ENCODE data around the gene SAMD4A. TPM values are rescaled to one million over a fixed set of nuclear protein-coding genes. Genes with fewer than 3 reads are reported as not detected.

Gene SAMD4A
- total RNA-seq, 1 experiment from 2014 or later = 9.6 TPM

DNA sequence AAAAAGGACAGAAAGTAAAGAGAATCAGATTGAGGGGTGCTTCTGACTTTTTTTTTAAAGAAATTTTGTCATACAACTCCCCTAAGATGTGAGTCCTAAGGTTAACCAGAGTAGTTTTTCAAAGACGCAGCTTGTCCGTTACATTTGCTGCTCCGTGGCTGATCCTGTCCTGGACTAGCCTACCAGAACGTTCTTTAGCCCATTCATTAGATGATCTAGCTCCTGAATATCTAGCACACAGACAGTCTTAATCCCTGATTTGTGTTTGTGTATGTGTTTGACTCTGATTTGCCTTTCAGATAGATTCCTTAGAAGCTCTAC, 60.3 kb downstream of the SAMD4A start:
- peaks cover 6% of the 10 kb centered on the region; the same call in 1 of the 2 replicates for H3K4me1 ChIP-seq (ENCODE audit: insufficient read depth, low read length)
- Mint-ChIP-seq H3K27me3 (ENCODE audit: low read depth) (no peaks in the 10 kb centered on the region), H3K27ac (peak overlapping the region in 2 of 3 experiments; percentile 24 to 34; a peak in 4 of 7 replicates), H3K9me3 (no peaks in the 10 kb centered on the region), H3K36me3 (ENCODE audit: insufficient read depth in 1 of 3, low read depth in 3 of 3) (no peaks in the 10 kb centered on the region), H3K4me1 (peaks cover 30 to 31% of the 10 kb centered on the region in 2 experiments), H3K4me3 (no peak overlapping the region)
- H2AK5ac ChIP-seq (ENCODE audit: insufficient read length, low read length) = no peak overlapping the region
- H3K4ac ChIP-seq (ENCODE audit: low read depth, low read length) = no peak overlapping the region
- no peaks in the 10 kb centered on the region for H3K79me1 ChIP-seq (ENCODE audit: insufficient read depth, low read depth, low read length, poor library complexity, severe bottlenecking)
- H4K20me1 ChIP-seq (ENCODE audit: control insufficient read depth, insufficient read depth, insufficient read length) = no peaks in the 10 kb centered on the region
- no peak overlapping the region for H3K56ac ChIP-seq (ENCODE audit: insufficient read length, low read depth, low read length)
- no peaks in the 10 kb centered on the region for H3K79me2 ChIP-seq (ENCODE audit: insufficient read depth, low read length)
- H3K27ac ChIP-seq (ENCODE audit: insufficient read length, low read depth, low read length) = peak overlapping the region; percentile 3
- H3K23ac ChIP-seq (ENCODE audit: insufficient read length, low read depth, low read length) = no peak overlapping the region
- H2BK20ac ChIP-seq (ENCODE audit: low read depth, low read length, poor library complexity, severe bottlenecking) = no peak overlapping the region
- no peak overlapping the region for H2BK5ac ChIP-seq (ENCODE audit: insufficient read length, low read length)
- no peak overlapping the region for H4K8ac ChIP-seq (replicated peaks; ENCODE audit: insufficient read length, low read depth, low read length)
- DNase-seq = no peak
- H3K27me3 ChIP-seq (ENCODE audit: insufficient read depth, low read length) = no peaks in the 10 kb centered on the region
- H3K9ac ChIP-seq (ENCODE audit: extremely low read depth, insufficient read length, low read length) = no peak overlapping the region
- TF ChIP-seq CTCF (conservative IDR thresholded peaks at IDR 0.05) = no peak
- H3K14ac ChIP-seq (ENCODE audit: insufficient read depth, low read length) = no peak overlapping the region
- no peaks in the 10 kb centered on the region for H3K9me3 ChIP-seq (ENCODE audit: control insufficient read depth, low read depth, low read length)
- no peak overlapping the region for H3T11ph ChIP-seq (ENCODE audit: low read length)
- H4K5ac ChIP-seq (ENCODE audit: insufficient read length, low read depth, low read length) = no peak overlapping the region
- H2BK12ac ChIP-seq (ENCODE audit: insufficient read length, low read depth, low read length) = no peak overlapping the region
- no CpG with 5 or more reads among the region's 4 CpGs for WGBS (ENCODE audit: extremely low coverage, insufficient read length, low lambda C conversion rate)
- H2AFZ ChIP-seq (ENCODE audit: low read length) = no peak overlapping the region
- no peak overlapping the region for H2BK120ac ChIP-seq (ENCODE audit: low read depth, low read length, poor library complexity, severe bottlenecking)
- H3K4me2 ChIP-seq (ENCODE audit: insufficient read depth, insufficient read length, low read length) = no peak overlapping the region
- no peak overlapping the region for H4K91ac ChIP-seq (ENCODE audit: insufficient read length, low read depth, low read length)
- H3K23me2 ChIP-seq (ENCODE audit: insufficient read length, low read depth, low read length, poor library complexity, severe bottlenecking) = no peaks in the 10 kb centered on the region
- H2BK15ac ChIP-seq (ENCODE audit: low read depth, low read length) = no peak overlapping the region
- H3K18ac ChIP-seq (ENCODE audit: insufficient read length, low read depth, low read length) = peak overlapping the region; percentile 31
